Activated CD4-positive, alpha-beta T cell treated with anti-CD3 and anti-CD28 coated beads, Interleukin-2, Interleukin-6, amounts not matched to agents 100 ng/mL and 50 ng/mL, durations not matched to agents 16 hours and 8 hours (primary cell): ENCODE results near the gene TRAFD1.
A peak's percentile ranks its signal among the peaks of the same experiment; 100 is the strongest.

ENCODE experiments used
- DNase-seq: peaks from one replicate; pipeline ENCODE4 v3.0.0-alpha.2; 2020

Gene TRAFD1

DNA sequence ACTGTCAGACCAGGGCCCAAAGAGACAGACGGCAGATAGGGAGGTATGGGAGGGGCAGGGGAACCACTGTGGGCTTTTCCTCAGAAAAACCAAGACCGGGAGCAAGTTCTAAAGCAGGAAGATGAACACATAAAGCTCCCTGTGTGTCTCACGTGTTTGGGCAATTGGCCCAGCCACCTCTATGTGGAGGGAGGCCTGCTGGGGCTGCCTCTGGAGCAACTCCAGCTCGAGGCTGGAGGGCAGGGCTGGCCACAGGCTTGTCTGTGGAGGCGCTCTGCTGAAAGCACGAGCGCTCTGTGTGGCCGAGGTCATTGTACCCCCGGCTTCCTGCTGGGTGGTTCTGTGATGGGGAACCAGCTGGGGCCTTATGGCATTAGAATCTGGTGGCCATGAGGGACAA lies 36.4 kb downstream of the TRAFD1 start:
- no peak for DNase-seq

DNA sequence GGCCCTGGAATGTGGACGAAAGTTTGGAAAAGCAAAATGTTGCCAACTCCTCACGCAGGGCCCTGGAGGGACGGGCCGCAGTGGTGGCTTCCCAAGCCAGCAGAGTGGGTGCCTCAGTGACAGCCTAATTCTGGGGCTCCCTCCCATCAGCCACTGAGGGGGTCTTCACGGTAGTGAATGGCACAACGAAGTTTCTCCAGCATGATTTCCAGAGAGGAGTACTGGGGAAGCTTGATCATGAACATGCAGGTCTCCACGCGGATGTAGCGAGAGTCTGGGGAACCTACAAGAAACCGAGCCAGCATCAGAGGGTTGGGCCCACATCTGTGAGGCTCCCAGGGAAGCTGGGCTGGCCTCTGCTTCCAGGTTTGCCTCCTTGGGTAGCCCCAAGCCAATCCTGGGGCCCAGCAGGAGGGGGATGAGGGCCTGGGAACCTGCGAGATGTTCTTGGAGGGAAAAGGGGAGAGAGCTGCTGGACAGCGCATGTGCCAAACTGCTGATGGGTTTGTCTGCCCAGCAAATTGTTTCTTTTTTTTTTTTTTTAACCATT lies 37.0 kb downstream of the TRAFD1 start:
- DNase-seq, result no peak

DNA sequence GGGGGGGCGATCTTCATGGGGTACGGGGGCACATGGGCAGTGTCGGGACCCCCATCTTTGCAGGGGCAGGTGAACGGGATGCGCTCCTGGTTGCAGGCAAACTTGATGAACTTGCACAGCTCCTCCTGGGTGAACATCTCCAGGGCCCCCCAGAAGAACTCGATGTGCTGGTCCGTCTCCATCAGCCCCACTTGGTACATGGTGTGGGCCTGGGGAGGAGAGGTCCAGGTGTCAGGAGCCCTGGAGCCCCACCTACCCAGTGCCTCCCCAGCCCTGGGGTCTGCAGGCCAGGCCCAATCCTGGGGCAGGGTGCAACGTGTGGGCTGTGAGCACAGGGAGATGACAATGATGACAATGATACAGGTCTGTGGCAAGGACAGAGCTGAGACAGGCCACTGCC lies 37.7 kb downstream of the TRAFD1 start:
- DNase-seq, result no peak

DNA sequence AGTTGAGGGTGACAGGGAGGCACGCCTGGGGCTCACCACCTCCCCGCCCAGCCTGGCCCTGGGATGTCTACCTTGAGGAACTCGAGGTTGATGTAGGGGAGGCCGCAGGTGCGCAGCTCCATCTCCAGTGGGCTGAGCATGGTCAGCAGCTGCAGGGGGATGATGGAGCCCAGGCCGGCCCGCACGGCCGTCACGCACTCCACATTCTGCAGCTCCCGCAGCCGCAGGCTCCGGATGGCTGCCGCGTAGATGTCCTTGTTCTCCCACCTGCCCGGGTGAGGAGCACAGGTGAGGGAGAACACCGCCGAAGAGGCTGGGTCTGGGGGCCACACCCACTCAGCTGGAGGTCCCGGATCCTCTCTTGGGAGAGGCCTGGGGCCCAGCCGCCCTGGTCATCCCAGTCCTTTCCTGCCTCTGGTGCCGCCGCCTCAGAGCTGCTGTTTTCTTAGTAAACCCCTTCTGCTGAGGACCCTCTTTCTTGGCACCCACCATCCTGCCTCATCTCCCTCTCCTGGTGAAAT lies 38.2 kb downstream of the TRAFD1 start:
- no peak for DNase-seq

DNA sequence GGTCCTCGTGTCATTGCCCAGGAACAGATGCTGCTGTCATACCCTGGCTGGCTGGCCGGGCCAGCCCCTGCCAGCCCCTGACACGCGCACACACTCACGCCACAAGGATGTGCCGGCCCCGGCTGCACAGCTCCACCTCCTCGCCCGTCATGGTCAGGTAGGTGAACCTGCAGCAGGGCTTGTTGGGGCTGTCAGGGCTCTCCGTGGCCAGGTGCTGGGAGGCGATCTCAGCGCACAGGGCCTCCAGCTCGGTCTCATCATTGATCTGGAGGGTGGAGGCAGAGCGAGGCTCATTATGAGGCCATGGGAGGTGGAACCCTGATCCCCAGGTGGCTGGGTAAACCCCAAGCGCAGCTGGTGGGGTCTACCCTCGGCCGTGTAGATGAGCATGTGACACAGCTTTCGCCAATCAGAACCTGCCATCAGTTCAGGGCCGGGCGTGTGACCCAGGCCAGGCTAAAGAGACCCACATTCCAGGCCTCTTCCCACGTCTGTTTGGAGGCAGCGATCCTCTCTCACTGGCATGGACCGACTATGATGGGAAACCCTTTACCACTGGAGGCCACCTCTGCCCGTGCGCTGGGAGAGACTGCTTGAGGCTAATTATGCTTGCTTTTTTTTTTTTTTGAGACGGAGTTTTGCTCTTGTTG lies 38.8 kb downstream of the TRAFD1 start:
- no peak for DNase-seq

DNA sequence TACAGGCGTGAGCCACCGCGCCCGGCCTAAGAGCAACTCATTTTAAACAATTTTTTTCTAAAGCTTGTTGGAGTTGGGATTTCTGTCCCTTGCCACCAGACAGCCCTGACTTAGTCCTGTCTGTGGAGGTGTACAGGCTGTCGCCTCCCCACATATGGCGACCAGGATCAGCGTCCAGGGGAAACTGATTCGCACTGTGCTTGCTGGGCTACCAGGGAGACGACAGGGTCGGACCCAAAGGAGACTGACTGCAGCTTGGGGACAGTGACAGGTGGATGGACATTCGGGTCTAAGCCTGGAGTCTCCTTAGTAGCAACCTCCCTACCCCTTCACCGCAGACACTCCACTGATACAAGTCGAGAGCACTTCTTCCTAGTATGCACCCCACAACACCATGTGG lies 40.3 kb downstream of the TRAFD1 start:
- no peak for DNase-seq

DNA sequence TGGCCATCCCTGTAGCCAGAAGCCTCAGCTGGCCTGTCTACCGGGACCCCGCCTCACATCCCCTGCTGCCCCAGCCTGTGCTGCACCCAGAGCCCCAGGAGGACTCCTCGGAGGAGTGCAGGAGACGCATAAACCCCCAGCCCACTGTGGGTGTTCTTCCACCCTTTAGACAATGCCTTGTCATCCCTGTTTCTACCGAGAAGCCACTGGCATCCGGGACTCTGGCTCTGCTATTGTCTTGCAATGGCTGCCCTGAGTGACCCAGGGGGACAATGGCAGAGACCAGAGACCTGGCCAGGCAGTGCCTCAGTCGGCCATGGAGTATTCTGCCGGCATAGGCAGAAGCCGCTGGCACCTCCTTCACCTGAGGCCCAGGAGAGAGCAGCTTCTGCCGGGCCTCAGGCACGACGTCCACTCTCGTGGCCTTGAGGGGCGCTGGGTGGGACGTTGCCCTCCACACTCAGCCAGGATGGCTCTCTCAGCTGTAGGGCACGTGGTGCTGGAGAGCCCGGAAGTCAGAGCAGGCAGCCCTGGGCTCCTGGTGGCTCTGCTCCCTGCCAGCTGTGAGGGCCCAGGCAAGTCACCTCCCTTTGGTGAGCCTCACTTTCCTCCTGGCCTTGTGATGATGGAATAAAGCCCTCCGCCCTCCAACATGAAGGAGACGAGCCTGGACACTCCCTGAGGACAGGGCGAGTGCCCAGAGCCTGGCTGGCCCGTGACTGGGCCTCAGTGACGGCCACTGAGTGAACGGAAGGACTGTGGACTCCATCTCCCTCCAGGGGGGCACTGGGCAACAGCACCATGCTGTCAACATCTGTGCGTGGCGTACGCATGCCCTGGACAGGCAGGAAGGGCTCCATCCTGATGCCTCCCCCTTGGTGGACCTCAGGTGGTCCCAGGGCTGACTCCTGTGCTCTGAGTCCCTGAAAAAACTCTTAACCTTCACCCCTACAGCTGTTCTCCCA lies 41.0 kb downstream of the TRAFD1 start:
- no peak for DNase-seq

DNA sequence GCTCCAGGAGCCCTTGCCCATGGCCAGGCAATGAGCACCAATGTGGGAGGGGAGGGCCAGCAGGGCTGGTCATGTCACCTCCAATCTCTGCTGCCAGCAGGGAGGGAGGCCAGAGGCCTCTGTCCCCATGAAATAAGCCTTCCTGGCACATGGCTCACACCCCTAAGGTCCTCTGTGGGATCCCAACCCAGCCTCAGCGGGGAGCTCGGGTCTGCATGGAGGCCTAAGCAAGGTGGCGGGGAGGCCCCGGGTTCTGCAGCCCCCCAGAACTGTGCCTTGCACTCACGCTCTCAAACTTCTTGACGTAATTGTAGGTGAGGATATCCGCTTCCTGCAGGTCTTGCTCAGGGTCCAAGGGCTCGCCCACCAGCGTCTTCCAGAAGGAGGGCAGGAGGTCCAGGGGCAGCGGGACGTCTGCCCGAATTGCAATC lies 41.7 kb downstream of the TRAFD1 start:
- DNase-seq, result no peak

DNA sequence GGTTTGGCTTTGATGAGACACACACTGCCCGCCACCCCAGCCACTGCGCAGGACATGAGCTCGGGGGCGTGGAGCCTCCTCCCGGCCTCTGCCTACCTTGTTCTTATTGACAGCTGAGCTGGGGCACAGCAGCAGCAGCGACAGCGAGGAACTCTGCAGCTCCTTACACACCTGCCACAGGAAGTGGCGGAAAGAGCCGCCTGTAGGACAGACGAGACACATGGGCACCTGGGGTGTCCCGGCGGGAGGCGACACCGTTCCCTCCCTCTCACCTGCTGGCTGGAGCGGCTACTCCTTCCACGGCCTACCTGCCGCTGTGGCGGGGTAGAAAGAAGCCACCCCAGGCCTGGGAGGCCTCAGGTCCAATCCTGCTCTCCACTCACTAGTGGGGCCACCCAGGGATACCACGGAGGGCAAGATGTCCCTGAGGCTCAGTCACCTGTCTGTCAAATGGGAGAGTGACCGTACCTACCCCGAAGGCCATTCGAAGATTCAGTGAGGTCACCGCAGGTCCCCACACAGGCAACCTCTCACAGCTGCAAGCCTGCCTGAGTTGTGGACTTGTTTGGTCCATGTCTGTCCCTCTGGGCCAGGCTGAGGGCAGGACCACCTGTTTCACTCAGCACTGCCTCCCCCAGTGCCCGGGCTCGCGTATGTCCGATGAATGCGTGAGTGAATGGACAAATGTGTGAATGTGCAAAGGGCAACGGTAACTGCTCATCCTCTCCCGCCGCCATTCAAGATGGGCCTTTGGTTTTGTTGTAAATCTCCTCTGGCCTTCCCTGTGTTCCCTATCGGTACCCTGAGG lies 42.6 kb downstream of the TRAFD1 start:
- no peak for DNase-seq

DNA sequence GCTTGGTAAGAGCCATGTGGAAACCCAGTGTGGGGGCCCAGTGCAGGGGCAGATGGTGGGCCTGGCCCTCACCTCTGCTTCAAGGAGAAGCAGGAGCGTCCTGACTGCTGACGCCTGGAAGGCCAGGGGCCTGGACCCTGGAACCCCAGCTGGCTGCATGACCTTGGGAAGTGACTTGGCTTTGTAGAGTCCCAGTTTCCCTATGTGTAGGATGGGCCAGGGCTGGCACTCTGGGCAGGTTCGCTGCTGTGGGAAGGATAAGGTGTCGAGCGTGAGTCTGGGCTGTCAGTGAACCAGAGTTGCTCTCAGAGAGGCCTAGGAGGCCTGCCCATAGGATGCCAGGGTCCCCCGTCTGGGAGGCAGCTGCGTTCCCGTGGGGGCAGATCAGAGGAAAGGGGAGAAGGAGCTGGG lies 43.2 kb downstream of the TRAFD1 start:
- DNase-seq, result no peak

DNA sequence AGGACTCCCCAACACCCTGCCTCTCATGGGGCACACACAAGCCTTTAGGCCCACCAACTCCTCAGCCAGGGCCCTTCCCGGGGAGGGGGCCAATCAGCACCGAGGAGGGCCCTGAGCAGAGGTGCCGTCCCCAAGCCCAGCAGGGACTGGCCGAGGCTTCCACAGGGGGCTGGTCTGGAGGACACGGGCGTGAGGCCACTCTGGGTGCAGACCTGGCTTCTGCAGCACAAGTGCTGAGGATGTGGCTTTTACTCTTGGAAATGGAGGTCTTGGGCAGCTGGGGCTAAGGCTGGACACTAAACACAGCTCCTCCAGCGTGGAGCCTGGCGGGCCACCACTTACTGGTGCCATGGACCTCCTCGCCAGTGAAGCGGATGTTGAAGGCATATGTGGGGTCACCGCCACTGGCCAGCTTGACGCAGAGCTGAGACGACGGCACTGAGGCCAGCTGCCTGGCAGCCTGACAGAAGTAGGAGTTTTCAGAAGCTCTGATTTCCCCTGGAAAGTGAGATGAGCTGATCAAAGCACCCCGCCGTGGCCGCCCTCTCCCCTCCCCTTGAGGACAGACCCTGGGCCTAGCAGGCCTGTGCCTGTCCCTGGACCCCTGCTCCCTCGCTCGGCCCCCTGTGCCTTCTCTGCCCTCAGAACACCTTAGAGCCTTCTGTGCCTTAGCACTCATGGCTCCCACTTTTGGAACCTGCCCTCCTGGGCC lies 44.0 kb downstream of the TRAFD1 start:
- DNase-seq, result no peak

DNA sequence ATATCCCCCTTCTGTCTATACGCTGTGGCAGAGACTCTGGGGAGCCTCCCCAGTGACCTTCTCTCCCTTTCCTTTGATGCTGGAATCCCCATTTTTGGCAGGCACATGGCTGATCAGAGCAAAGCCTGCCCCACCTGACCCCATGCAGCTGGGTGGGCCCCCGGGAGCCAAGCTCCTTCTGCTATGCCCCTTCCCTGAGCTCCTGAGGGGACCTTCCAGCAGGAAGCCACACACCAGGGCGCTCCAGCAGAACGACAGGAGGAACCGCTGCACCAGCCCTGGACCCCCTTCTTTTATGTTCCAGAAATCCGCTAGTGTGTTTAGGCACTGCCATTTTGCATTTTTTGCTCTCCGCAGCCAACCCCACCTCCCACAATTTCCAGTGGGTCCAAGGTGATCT lies 44.6 kb downstream of the TRAFD1 start:
- DNase-seq, result no peak

DNA sequence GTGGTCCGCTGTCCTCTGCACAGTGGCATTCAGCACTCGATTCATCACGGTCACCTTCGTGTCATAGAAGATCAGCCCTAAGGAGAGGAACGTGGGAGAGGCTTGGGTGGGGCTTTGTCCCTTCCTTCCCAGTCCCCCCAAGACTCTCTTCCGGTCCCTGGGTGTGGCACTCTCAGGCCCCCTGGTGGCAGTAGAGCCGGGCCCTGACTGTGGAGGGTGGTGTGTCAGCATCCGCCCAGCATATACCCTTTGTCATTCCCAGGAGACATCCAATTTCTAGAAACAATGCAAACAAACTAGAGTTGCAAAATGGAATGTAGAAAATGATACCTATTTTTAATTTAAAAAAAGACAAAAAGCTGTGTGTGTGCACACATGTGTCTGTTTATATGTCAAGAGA lies 45.0 kb downstream of the TRAFD1 start:
- DNase-seq, result peak; percentile 27

DNA sequence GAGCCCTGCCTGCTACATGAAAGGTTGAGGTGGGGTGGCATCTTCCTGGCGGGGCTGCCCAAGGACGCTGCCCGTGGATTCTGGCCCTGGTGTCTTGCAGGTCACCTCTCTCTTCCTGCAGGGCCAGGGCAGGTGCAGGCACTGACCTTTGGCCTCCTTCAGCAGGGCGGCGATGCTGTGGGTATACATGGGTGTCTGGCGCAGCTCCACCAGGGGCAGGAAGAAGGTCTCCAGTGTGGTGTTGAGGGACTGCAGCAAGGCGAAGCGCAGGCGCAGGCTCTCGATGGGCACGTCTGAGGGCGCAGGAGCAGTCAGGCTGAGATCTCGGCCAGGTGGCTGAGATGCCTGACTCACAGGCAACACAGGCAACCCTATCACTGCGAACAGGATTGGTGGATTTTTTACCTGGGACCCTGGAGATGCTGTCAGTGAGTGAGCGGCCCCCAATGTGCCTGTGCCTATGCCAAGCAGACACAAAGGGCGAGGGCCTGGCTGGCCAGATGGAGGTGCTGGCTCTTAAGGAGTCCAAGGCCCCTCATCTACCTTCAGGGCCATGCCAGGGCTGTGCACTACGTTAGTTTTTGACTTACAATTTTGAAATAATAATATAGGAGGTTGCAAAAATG lies 45.7 kb downstream of the TRAFD1 start:
- DNase-seq, result no peak

DNA sequence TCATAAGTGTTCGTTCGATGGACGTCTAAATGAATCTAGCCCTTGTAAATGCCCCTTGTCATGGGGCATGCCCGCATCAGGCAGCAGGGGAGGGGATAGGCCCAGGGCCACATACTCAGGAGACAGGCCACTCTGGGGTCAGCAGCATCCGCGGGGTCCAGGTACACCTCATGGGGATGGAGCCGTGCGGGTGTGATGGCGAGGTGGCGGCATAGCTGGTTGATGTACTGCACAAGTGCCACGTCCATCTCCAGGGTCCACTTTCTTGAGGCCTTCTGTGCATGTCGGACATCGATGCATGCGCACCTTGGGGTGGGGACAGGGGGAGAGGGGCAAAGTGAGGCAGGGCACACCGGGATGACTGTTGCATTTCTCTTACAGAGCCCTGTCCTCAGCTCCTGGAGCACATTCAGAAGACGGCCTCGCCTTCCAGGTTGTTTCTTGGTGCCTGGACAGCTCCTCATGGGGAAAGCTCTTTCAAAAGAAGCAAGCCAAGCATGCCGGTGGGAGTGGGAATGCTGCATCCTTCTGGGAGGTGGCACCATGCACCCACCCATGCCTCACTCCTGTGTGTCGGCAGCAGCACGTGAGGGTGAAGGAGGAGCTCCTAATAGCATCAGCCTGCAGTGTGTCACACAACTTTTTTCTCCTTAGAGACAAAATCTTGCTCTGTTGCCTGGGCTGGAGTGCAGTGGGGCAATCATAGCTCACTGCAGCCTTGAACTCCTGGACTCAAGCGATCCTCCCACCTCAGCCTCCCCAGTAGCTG lies 47.4 kb downstream of the TRAFD1 start:
- no peak for DNase-seq

DNA sequence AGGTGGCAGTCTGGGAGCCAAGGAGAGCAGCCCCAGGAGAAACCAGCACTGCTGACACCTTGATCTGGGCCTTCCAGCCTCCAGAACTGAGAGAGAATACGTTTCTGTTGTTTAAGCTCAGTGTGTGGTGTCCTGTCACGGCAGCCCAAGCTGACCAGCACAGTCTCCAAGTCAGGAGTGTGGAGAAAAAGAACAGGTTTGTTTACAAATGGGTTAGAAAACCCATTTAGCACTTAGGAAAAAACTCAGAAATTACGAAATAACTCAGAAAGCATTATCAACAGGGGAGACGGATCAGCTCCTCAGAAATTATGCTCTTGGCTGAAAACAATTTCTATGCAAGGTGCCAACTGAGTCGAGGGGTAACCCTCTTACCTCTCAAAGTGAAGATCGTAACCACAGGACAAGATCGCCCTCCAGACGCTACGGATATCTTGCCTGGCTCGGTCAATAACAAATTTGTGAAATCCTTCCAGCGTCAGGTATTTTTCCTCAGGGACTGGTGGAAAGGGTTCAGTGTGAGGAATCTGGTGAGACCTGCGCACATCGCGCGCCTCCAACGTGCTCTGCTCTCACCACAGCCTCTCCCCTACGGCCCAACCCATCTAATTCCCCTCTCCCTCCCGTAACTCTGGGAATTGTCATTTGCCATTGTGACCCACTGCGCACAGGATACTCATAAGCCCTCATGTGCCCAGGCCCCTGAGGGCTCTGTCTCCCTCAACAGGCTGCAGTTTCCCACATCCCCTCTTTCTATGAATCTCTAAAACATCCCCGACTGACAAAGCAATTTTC lies 50.2 kb downstream of the TRAFD1 start:
- DNase-seq, result no peak

DNA sequence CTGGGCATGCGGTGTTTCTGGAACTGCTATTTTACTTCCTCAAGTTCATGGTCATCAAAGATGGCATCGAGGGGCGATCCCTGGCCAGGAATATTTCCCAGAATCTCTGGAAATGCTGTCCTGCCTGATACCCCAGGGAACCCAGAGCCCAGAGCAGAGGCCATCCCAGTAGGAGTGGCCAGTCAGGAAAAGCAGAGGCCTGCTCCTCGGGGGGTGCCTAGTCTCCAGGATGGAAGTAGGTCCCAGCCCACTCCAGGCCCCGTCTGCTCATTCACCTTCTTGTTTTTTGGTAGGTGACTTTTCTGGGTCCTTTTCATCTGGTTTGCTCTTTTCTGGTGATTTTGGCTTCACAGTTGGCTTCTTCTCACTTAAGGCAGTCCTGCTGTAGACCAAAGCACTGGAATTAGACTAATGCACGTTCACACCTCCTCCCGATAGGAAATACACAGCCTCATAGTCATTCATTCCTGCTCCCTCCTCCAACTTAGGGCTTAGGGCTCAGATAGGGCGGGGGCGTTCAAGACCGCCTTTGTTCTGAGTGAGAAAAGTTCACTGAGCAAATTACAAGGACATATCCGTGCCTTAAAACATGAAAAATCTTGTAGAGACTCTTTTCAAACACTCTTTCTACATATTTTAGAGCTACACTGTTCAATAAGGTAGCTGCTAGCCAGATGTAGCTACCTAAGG lies 51.1 kb downstream of the TRAFD1 start:
- DNase-seq, result no peak

DNA sequence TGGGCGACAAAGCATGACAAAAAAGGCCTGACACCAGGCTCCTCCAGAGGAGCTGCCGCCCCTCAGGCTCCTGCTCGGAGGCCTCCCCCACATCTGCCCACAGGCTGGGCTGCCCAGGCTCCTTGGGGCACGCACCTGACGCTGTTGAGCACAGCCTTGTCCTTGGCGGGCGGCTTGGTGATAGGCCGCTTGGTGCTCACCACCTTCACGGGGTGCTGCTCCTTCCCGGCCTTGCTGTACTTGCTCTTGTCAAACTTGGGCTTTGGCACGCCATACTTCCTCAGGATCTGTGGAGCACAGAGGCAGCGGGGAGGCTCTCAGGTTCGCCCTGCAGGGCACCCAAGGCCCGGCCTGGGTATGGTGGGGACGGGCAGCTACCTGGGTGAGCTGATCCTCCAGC lies 53.4 kb downstream of the TRAFD1 start:
- DNase-seq, result no peak

DNA sequence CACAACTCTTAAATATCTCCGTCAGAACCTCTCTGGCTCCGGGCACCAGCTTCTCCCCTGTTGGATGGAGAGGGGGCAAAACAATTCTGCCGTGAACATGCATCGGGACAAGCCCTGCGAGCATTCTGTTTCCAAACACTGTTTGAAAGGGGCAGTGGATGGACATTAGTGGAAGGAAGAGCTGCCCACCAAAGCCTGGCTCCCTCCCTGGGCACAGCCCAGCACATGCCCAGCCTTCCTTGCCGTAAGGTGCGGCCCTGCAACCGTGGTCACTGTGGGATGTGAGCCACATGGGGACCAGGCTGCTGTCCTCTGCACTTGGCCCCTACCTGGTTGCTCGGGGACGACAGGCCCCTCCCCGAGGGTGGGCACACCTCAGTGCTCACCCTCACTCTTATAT lies 54.0 kb downstream of the TRAFD1 start:
- DNase-seq, result no peak
